ENCODE data around the gene PLEKHN1. TPM values are rescaled to one million over a fixed set of nuclear protein-coding genes. Genes with fewer than 3 reads are reported as not detected.
"Not testable (repeated sequence)": the region's sequence is repeated elsewhere in the genome, so short reads cannot be mapped to it uniquely, and the experiment has no call there.

Gene PLEKHN1
- total RNA-seq, 8 experiments from 2014 or later = 0.15 to 0.31 (median 0.24) TPM; not detected in 5

GRCh38 chr1:994546-994945 is 28.3 kb downstream of the PLEKHN1 start:
- H3K27ac ChIP-seq; ATAC-seq (replicated peaks in 6 of 8); in situ Hi-C loops (cut with MboI; ENCODE audit: low pct_unique_long_range_greater_than_20kb in 2 of 9, low sequenced_read_pairs in 9 of 9, unreplicated experiment in 9 of 9); H3K4me3 ChIP-seq: not testable (repeated sequence)
- 71 to 93% (median 78%) methylated on average over 1 to 6 of the region's 6 CpGs; no CpG with 5 or more reads in 4 of the 10 experiments for WGBS, 10 experiments
- H3K4me1 ChIP-seq (replicated peaks in 1 of 2) = peaks cover 20 to 30% of the 10 kb centered on the region in 2 donors

DNA sequence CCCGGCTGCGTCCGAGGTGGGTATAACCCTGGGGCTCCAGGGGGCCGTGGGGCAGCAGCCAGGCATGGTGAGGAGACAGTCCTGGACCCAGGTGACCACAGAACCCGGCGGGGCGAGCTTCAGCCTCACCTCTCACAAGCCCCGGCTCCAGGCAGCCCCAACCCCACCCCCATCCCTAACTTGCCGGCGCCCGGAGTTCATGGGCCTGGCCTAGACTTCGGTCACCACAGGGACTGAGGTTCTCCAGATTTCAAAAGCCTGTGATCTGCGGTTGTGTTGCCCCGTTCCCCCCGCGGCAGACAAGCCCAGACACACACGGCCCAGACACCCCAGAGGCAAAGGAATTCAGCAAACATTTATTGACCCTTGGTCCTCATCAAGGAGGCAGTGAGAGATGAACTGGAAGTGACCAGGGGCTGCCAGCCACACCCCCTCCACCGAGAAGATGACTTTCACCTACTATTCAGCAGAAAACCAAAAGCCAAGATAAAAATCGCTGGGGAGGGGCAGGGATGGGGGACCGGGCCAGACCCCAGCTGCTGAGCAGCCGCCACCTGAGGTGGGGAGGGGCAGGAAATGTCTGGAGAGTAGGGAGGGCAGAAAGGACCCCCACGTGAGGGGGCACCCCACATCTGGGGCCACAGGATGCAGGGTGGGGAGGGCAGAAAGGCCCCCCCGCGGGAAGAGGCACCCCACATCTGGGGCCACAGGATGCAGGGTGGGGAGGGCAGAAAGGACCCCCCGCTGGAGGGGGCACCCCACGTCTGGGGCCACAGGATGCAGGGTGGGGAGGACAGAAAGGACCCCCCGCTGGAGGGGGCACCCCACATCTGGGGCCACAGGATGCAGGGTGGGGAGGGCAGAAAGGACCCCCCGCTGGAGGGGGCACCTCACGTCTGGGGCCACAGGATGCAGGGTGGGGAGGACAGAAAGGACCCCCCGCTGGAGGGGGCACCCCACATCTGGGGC is 29.7 kb downstream of the PLEKHN1 start:
- Histone ChIP-seq H3K4me1 (replicated peaks in 1 of 2) (peaks cover 20 to 30% of the 10 kb centered on the region in 2 donors), H3K27ac (peak overlapping the region in 1 of 2 donors; percentile 2), H3K4me3 (no peak overlapping the region)
- no peak for ATAC-seq (replicated peaks in 6 of 8)
- WGBS, 10 experiments = 17 to 57% (median 42%) methylated on average over 2 to 4 of the region's 30 CpGs; no CpG with 5 or more reads in 7 of the 10 experiments
- in situ Hi-C loops (cut with MboI; ENCODE audit: low pct_unique_long_range_greater_than_20kb in 2 of 9, low sequenced_read_pairs in 9 of 9, unreplicated experiment in 9 of 9) = no loop called here

DNA sequence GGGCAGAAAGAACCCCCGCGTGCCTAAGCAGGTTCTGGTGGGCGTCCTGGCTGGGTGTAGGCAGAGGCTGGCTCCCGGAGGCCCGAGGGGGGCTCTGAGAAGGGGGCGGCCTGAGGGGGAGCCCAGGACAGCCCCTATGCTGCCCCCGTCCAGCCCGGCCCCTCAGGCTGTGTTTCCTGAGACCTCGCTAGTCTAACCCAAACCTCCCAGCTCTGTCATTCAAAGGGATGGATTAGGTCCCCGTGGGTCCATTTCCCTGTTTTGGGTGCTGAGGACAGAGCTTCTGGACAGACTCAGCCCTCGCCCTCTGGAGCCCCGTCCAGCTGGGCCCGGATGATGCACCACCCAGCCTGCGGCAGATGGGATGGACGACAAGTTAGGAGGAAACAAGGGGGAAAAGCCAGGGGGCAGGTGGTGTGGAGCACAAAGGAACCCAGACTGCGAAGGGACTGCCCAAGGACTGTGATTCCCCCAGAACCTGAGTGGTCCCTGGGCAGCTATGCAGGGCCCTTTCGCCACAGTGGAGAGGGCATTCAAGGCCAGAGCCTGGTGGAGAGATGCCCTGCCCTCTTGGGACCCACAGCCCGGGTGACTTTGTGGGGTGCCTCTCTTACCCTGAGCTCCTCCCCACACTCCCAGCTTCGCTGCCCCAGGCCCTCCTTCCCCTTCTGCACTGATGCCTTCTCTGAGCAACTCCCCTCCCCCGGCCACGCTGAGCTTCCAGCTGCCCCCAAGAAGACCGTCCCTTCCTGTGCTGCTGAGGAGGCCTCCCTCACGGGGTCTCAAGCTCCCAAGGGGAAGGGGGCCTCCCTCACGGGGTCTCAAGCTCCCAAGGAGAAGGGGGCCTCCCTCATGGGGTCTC is 30.8 kb downstream of the PLEKHN1 start:
- H3K27ac ChIP-seq = peak overlapping the region in 1 of 2 donors; percentile 96
- in situ Hi-C loops (cut with MboI; ENCODE audit: low pct_unique_long_range_greater_than_20kb in 2 of 9, low sequenced_read_pairs in 9 of 9, unreplicated experiment in 9 of 9) = no loop called here
- 49 to 90% (median 60%) methylated on average over 2 to 3 of the region's 24 CpGs; no CpG with 5 or more reads in 5 of the 10 experiments for WGBS, 10 experiments
- ATAC-seq (replicated peaks in 6 of 8) = no peak
- peak overlapping the region in 4 of 5 donors; percentile 54 to 99 (median 61) for H3K4me3 ChIP-seq
- H3K4me1 ChIP-seq (replicated peaks in 1 of 2) = peaks cover 20 to 31% of the 10 kb centered on the region in 2 donors

DNA sequence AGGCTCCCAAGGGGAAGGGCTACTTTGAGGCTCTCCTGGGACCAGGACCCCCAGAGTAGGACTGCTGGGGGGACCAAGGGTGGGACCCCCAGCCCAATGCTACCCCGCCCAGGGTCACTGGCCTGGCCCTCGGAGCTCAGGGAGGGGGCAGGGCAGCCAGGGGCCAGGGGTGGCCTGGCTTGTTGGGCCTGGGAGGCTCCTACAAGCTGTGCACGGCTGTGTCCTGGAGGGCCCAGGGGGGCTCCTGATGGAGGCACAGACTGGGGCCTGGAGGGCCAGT is 31.4 kb downstream of the PLEKHN1 start:
- in situ Hi-C loops (cut with MboI; ENCODE audit: low pct_unique_long_range_greater_than_20kb in 2 of 9, low sequenced_read_pairs in 9 of 9, unreplicated experiment in 9 of 9) = no loop called here
- H3K27ac ChIP-seq = peak overlapping the region in 1 of 2 donors; percentile 96
- no peak for ATAC-seq (replicated peaks in 6 of 8)

DNA sequence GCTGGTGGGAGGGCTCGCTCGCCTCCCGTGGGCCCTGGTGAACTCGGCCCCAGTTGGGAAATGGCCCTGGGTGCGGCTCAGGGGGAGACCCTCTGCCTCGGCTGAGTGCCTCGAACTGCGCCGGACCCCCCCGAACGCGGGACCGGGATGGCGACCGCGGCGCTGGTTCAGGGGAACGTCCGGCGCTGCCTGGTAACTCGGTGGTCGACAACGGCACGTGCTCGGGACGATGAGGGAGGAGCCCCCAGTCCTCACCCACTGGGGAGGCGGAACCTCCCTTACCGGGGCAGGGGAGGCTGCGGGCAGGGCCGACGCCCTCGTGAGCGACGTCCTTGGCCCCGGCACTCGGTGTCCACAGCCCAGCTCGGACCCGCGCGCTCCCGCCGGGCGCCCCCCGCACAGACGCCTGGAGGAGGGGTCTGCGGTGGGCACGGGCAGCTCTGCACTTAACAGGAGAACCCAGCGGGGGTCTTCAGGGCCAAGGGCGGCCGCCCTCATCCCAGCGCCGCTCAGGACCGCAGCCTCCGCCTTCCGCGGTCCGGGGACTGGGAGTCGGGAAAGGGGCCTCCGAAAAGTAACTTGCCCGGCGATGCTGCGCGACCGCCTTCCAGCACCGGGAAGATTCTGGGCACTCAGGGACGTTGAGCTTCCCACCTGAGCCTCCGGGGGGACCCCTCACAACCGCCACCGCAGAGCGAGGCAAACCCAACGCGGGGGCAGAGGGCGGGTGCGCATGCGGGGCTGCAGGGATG is 31.9 kb downstream of the PLEKHN1 start:
- peak in 5 of 8 experiments; percentile 0 to 26 (median 17) for ATAC-seq (replicated peaks in 6 of 8)
- WGBS, 10 experiments = 6 to 15% methylated on average over 4 to 23 of the region's 75 CpGs; no CpG with 5 or more reads in 8 of the 10 experiments
- Histone ChIP-seq H3K4me1 (replicated peaks in 1 of 2) (peaks cover 20 to 33% of the 10 kb centered on the region in 2 donors), H3K4me3 (peak overlapping the region; percentile 52 to 99 (median 55)), H3K27ac (peak overlapping the region; percentile 96 to 98)
- in situ Hi-C loops (cut with MboI; ENCODE audit: low pct_unique_long_range_greater_than_20kb in 2 of 9, low sequenced_read_pairs in 9 of 9, unreplicated experiment in 9 of 9) = no loop called here

More for the DNA sequence above, 31.4 kb downstream of the PLEKHN1 start:
- peaks cover 20 to 33% of the 10 kb centered on the region in 2 donors for H3K4me1 ChIP-seq (replicated peaks in 1 of 2)
- H3K4me3 ChIP-seq = peak overlapping the region; percentile 52 to 99 (median 55)
- no CpG with 5 or more reads among the region's 3 CpGs for WGBS, 10 experiments

DNA sequence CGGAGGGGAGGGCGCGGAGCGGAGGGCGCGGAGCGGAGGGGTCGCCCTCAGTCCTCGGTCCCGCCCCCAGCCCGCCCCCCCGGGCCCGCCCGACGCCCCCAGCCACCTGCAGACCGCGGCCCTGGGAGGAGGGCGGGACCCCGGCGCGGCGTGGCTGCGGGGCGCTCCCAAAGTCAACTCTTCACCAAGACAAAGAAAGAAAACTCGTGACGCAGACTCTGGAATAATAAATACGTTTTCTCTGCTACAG is 32.4 kb downstream of the PLEKHN1 start:
- ATAC-seq (replicated peaks in 6 of 8) = peak in 4 of 8 experiments; percentile 3 to 29 (median 15)
- H3K27ac ChIP-seq = peak overlapping the region; percentile 96 to 98
- H3K4me1 ChIP-seq (replicated peaks in 1 of 2) = peaks cover 20 to 33% of the 10 kb centered on the region in 2 donors
- in situ Hi-C loops (cut with MboI; ENCODE audit: low pct_unique_long_range_greater_than_20kb in 2 of 9, low sequenced_read_pairs in 9 of 9, unreplicated experiment in 9 of 9) = no loop called here
- H3K4me3 ChIP-seq = peak overlapping the region; percentile 52 to 99 (median 55)
- 0 to 20% methylated on average over 1 to 2 of the region's 27 CpGs; no CpG with 5 or more reads in 8 of the 10 experiments for WGBS, 10 experiments

- Histone ChIP-seq H3K4me1 (replicated peaks in 1 of 2) (peaks cover 23 to 36% of the 10 kb centered on the region in 2 donors), H3K27ac (peak overlapping the region; percentile 96 to 98), H3K4me3 (peak overlapping the region; percentile 52 to 99 (median 55))
- in situ Hi-C loops (cut with MboI; ENCODE audit: low pct_unique_long_range_greater_than_20kb in 2 of 9, low sequenced_read_pairs in 9 of 9, unreplicated experiment in 9 of 9) = no loop called here
- WGBS, 10 experiments = 0 to 3% (median 1%) methylated on average over 1 to 18 of the region's 86 CpGs; no CpG with 5 or more reads in 6 of the 10 experiments
- peak; percentile 3 to 40 (median 28) for ATAC-seq (replicated peaks in 6 of 8)
Observed at GRCh38 chr1:998995-999724, 32.9 kb downstream of the PLEKHN1 start.

- in situ Hi-C loops (cut with MboI; ENCODE audit: low pct_unique_long_range_greater_than_20kb in 2 of 9, low sequenced_read_pairs in 9 of 9, unreplicated experiment in 9 of 9) = loop anchor here in 2 of 9 experiments (25.0 kb wide), 1 partner anchor 262 kb away; the partner anchor contains the start of gene UBE2J2 (in 2 of the 2)
- peak; percentile 52 to 73 (median 62) for ATAC-seq (replicated peaks in 6 of 8)
- peak within 1 kb of the TSS; percentile 96 to 98 for H3K27ac ChIP-seq
- peaks cover 29 to 43% of the 10 kb centered on the region in 2 donors for H3K4me1 ChIP-seq (replicated peaks in 1 of 2)
- H3K4me3 ChIP-seq = peak within 1 kb of the TSS; percentile 52 to 99 (median 55)
- WGBS, 10 experiments = no CpG with 5 or more reads among the region's 95 CpGs
Observed at GRCh38 chr1:999725-1000356, 33.6 kb downstream of the PLEKHN1 start, which contains the start of gene HES4. TSS of gene HES4 (minus strand) at chr1:1000097. CDS start at chr1:999973, 124 bp downstream.

DNA sequence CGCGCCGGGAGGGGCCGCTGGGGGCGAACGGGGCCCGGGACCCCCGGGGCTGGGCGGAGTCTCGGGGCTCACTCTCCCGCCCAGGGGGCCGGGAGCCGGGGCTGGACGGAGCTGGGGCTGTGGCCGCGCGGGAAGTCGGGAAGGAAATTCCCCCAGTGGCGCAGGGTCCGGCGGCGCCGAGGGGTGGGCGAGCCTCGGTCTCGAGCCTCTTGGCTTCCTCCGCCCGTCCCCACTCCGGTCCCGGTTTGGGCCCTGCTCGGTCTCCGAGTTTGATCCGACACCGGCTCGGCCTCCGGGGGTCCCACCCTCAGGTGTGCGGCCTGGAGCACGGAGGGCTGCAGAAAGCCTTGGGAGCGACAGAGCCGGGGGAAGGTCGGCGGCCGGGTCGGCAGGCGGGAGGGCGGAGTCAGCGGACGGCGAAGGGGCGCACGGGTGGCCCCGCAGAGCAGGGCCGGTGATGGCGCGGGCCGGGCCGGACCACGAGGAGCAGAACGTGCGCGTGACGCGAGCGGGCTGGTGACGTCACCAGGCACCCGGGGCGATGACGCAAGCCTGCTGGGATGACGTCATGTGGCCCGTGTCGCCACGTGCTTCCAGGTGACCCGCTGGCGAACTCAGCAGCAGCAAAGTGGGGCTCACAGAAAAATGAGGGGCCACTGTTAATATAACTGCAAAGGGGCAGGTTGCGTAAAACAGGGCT is 34.2 kb downstream of the PLEKHN1 start:
- peak overlapping the region; percentile 96 to 98 for H3K27ac ChIP-seq
- in situ Hi-C loops (cut with MboI; ENCODE audit: low pct_unique_long_range_greater_than_20kb in 2 of 9, low sequenced_read_pairs in 9 of 9, unreplicated experiment in 9 of 9) = loop anchor here in 2 of 9 experiments (25.0 kb wide), 1 partner anchor 262 kb away; the partner anchor contains the start of gene UBE2J2 (in 2 of the 2)
- ATAC-seq (replicated peaks in 6 of 8) = peak; percentile 17 to 66 (median 57)
- peak overlapping the region; percentile 52 to 99 (median 55) for H3K4me3 ChIP-seq
- peaks cover 35 to 43% of the 10 kb centered on the region in 2 donors for H3K4me1 ChIP-seq (replicated peaks in 1 of 2)
- WGBS, 10 experiments = 0 to 5% (median 2%) methylated on average over 5 to 26 of the region's 75 CpGs; no CpG with 5 or more reads in 6 of the 10 experiments

DNA sequence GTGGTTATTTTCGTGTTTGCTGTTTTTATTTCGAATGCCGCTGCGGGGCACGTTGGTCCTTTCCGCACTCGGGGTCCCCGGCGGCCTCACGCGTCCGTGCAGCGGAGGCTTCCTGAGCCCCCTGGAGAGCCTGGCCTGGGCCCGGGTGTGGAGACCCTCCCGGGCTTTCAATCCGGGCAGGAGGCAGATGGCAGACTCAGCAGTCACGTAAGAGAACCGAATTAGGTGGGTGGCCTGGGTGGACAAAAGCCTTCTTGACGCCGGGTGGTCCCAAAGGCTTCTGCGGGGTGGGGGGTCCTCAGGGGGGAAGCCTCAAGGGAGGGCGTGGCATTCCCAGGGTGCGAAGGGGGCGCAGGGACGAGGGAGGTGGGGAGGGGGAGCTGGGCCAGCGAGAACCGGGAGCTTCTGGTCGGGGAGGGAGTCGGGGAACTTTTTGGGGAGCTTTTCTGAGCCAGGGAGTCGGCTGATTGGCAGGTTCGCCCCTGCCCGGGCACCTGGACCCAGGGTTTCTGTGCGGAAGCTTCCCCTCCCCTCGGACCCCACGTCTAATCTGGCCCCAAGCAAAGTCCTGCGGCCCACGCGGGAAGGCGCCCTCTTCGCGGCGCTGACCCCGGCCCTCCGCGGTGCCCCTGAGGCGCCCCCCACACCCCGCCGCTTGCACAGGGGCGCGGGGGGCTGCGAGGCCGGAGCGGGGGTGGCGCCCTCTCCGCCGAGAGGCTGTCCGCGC is 34.9 kb downstream of the PLEKHN1 start:
- in situ Hi-C loops (cut with MboI; ENCODE audit: low pct_unique_long_range_greater_than_20kb in 2 of 9, low sequenced_read_pairs in 9 of 9, unreplicated experiment in 9 of 9) = loop anchor here in 2 of 9 experiments (25.0 kb wide), 1 partner anchor 261 kb away; the partner anchor contains the start of gene UBE2J2 (in 2 of the 2)
- H3K4me1 ChIP-seq (replicated peaks in 1 of 2) = peaks cover 37 to 45% of the 10 kb centered on the region in 2 donors
- peak overlapping the region; percentile 96 to 98 for H3K27ac ChIP-seq
- 0 to 1% (median 0%) methylated on average over 1 to 13 of the region's 58 CpGs; no CpG with 5 or more reads in 6 of the 10 experiments for WGBS, 10 experiments
- H3K4me3 ChIP-seq = peak overlapping the region; percentile 52 to 99 (median 55)
- ATAC-seq (replicated peaks in 6 of 8) = peak in 2 of 8 experiments; percentile 0

Measured in motor neuron (in vitro differentiated cells).